CD14-positive monocyte (primary cell): ENCODE results near the gene ITGB2. TPM values are rescaled to one million over a fixed set of nuclear protein-coding genes. Genes with fewer than 3 reads are reported as not detected.

Source experiments
- DNase-seq, 3 donors: peaks; one replicate each; pipeline ENCODE4 v3.0.0-alpha.2; 2011 to 2022
- H2AFZ ChIP-seq: 2 replicates; pipeline ENCODE4 v1.6.0; 2012; ENCODE audit warnings: mild to moderate bottlenecking, low read depth, low read length, inconsistent platforms; ENCODE audit not compliant: insufficient read depth, poor library complexity, severe bottlenecking
- H3K27ac ChIP-seq, 2 donors: 1 replicate in 1 of 2; 2 replicates in 1 of 2; pipeline ENCODE4 v1.5.1; 2012 to 2013; ENCODE audit warnings: low read length in 2 of 2, control low read depth in 1 of 2, inconsistent platforms in 1 of 2, low read depth in 1 of 2, mild to moderate bottlenecking in 1 of 2
- H3K27me3 ChIP-seq, 2 donors: one replicate each; pipeline versions ENCODE4 v1.6.0 to v1.6.1; 2011 to 2013; ENCODE audit warnings: low read length in 2 of 2; ENCODE audit not compliant: control insufficient read depth in 2 of 2, insufficient read depth in 2 of 2
- H3K36me3 ChIP-seq, 2 donors: replicated peaks in 1 of 2; 1 replicate in 1 of 2; 2 replicates in 1 of 2; pipeline versions ENCODE4 v1.5.1 to v1.6.1; 2012 to 2013; ENCODE audit warnings: low read length in 2 of 2, control low read depth in 1 of 2, inconsistent platforms in 1 of 2, mild to moderate bottlenecking in 1 of 2; ENCODE audit not compliant: insufficient read depth in 2 of 2, control insufficient read depth in 1 of 2
- H3K4me1 ChIP-seq, 2 donors: 1 replicate in 1 of 2; 2 replicates in 1 of 2; pipeline versions ENCODE4 v1.5.1 to v1.6.1; 2012 to 2013; ENCODE audit warnings: low read length in 2 of 2, control low read depth in 1 of 2, inconsistent platforms in 1 of 2, mild to moderate bottlenecking in 1 of 2, moderate library complexity in 1 of 2; ENCODE audit not compliant: insufficient read depth in 2 of 2, control insufficient read depth in 1 of 2
- H3K4me2 ChIP-seq: replicated peaks from 2 replicates; pipeline ENCODE3; 2012; ENCODE audit warnings: low read length, moderate library complexity, mild to moderate bottlenecking; ENCODE audit not compliant: poor library complexity, severe bottlenecking; ENCODE audit errors: extremely low read depth
- H3K4me3 ChIP-seq, 3 experiments: fragments of 200-600 bp in 1 of 3; sonication (generic) in 1 of 3; replicated peaks in 1 of 3; 1 replicate in 2 of 3; 2 replicates in 1 of 3; pipeline ENCODE4 v1.5.1; 2011 to 2013; ENCODE audit warnings: low read length in 3 of 3, mild to moderate bottlenecking in 3 of 3, control low read depth in 2 of 3, low read depth in 2 of 3, inconsistent platforms in 1 of 3, moderate library complexity in 1 of 3
- H3K79me2 ChIP-seq: 2 replicates; pipeline ENCODE4 v1.6.0; 2012; ENCODE audit warnings: mild to moderate bottlenecking, control low read depth, inconsistent platforms, low read length, moderate library complexity; ENCODE audit not compliant: insufficient read depth
- H3K9ac ChIP-seq: 2 replicates; pipeline ENCODE4 v1.6.0; 2017; ENCODE audit warnings: low read length, mild to moderate bottlenecking; ENCODE audit not compliant: insufficient read depth, poor library complexity, severe bottlenecking
- H3K9me3 ChIP-seq, 2 donors: replicated peaks in 1 of 2; 1 replicate in 1 of 2; 2 replicates in 1 of 2; pipeline versions ENCODE4 v1.5.1 to v1.6.1; 2012 to 2013; ENCODE audit warnings: low read length in 2 of 2, control low read depth in 1 of 2; ENCODE audit not compliant: control insufficient read depth in 1 of 2, insufficient read depth in 1 of 2
- H4K20me1 ChIP-seq: 2 replicates; pipeline ENCODE4 v1.6.0; 2012; ENCODE audit warnings: mild to moderate bottlenecking, low read length, control low read depth, moderate library complexity; ENCODE audit not compliant: insufficient read depth
- H3K27ac Mint-ChIP-seq, 7 donors: one replicate each; pipeline ENCODE4 v1.8.0; 2020; ENCODE audit warnings: mild to moderate bottlenecking in 7 of 7, mixed read lengths in 7 of 7, moderate library complexity in 6 of 7, inconsistent platforms in 2 of 7
- H3K27me3 Mint-ChIP-seq, 3 donors: one replicate each; pipeline ENCODE4 v1.8.0; 2021 to 2022; ENCODE audit warnings: low read depth in 3 of 3, mild to moderate bottlenecking in 3 of 3, mixed read lengths in 3 of 3, moderate library complexity in 3 of 3, inconsistent platforms in 1 of 3
- H3K36me3 Mint-ChIP-seq, 2 donors: one replicate each; pipeline ENCODE4 v1.8.0; 2020; ENCODE audit warnings: mixed read lengths in 2 of 2, inconsistent platforms in 1 of 2, mild to moderate bottlenecking in 1 of 2
- H3K4me1 Mint-ChIP-seq: one replicate; pipeline ENCODE4 v1.8.0; 2020; ENCODE audit warnings: mild to moderate bottlenecking, mixed read lengths
- H3K4me3 Mint-ChIP-seq, 2 donors: one replicate each; pipeline ENCODE4 v1.8.0; 2020; ENCODE audit warnings: mild to moderate bottlenecking in 2 of 2, mixed read lengths in 2 of 2, moderate library complexity in 1 of 2
- H3K9me3 Mint-ChIP-seq, 7 donors: one replicate each; pipeline ENCODE4 v1.8.0; 2020 to 2022; ENCODE audit warnings: mixed read lengths in 7 of 7, mild to moderate bottlenecking in 6 of 7, moderate library complexity in 6 of 7, inconsistent platforms in 2 of 7
- CTCF ChIP-seq: fragments of 200-600 bp; IDR thresholded peaks from one replicate; pipeline ENCODE4 v1.8.0; 2022; ENCODE audit warnings: antibody characterized with exemption, mild to moderate bottlenecking
- WGBS: methylation state at CpG from one replicate; pipeline ENCODE4 v1.1.5; 2013; ENCODE audit warnings: missing lambda C conversion rate; ENCODE audit not compliant: insufficient coverage; 5-methylcytosine and 5-hydroxymethylcytosine counted together
- intact Hi-C, 2 donors: fragments of 100-400 bp; cut with micrococcal nuclease; formaldehyde crosslinking; loops; one replicate each; pipeline versions ENCODE4 v1.15.0 to v1.15.1; 2023
- polyA plus RNA-seq, 3 donors: library from polyadenylated mRNA; depleted of rRNA in 1 of 3; unstranded in 2 of 3; stranded (reverse) in 1 of 3; fragments of 300-500 nt in 2 of 3; fragments of >200 nt in 1 of 3; fragmentation: Illumina TruSeq in 2 of 3; gene quantifications; 1 replicate in 2 of 3; 2 replicates in 1 of 3; pipeline ENCODE4 v1.2.3, GENCODE V29; 2012 to 2021

ITGB2 gene
- polyA plus RNA-seq, 3 donors = 1,470 to 1,628 (median 1,602) TPM

DNA sequence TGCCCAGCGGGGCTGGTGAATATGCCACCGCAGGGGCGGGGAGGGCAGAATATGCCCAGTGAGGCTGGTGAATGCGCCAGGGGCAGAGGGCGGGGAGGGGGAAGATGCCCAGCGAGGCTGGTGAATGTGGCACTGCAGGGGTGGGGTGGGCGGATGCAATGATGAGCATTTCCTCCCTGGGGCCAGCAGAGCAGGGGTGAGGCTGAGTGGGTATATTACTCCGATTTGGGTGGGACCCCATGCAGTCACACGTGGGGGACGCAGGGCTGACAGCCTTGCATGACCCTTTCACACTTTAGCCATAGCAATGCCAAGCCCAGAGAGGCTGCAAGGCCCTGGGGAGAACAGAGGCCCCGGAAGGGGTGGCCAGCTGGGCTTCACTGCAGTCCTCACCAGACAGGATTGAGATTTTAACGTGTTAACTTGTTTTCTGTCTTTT lies 9.9 kb upstream of the ITGB2 start:
- peak overlapping the region; percentile 76 for H3K9ac ChIP-seq
- no peak overlapping the region for H2AFZ ChIP-seq
- peaks cover 0 to 7% (median 3%) of the 10 kb centered on the region in 3 donors for H3K27me3 Mint-ChIP-seq
- TF ChIP-seq CTCF = no peak
- H3K79me2 ChIP-seq = peaks cover 82% of the 10 kb centered on the region
- peak overlapping the region in 2 of 3 experiments; percentile 79 to 81 for H3K4me3 ChIP-seq
- H3K27me3 ChIP-seq = no peaks in the 10 kb centered on the region
- peaks cover 77 to 82% of the 10 kb centered on the region in 2 donors for H3K4me1 ChIP-seq
- peaks cover 71% of the 10 kb centered on the region for H3K4me1 Mint-ChIP-seq
- peak overlapping the region; percentile 81 to 95 for H3K4me3 Mint-ChIP-seq
- peaks cover 0 to 7% of the 10 kb centered on the region in 2 donors for H3K36me3 ChIP-seq
- H3K27ac Mint-ChIP-seq = peak overlapping the region; percentile 86 to 94 (median 91)
- peaks cover 29% of the 10 kb centered on the region for H4K20me1 ChIP-seq
- peak overlapping the region; percentile 76 to 84 for H3K27ac ChIP-seq
- no peaks in the 10 kb centered on the region for H3K9me3 ChIP-seq
- H3K9me3 Mint-ChIP-seq = peaks cover 0 to 1% (median 0%) of the 10 kb centered on the region in 7 donors
- DNase-seq = peak in 1 of 3 donors; percentile 49
- intact Hi-C loops = loop anchor here in 1 of 2 donors (2.0 to 5.0 kb wide), 2 partner anchors 14 to 113 kb away; partner anchors contain the start of gene SUMO3
- WGBS = 7% methylated on average over 10 of the region's 12 CpGs
- peaks cover 7 to 31% of the 10 kb centered on the region in 2 donors for H3K36me3 Mint-ChIP-seq
- H3K4me2 ChIP-seq = peak overlapping the region; percentile 88

DNA sequence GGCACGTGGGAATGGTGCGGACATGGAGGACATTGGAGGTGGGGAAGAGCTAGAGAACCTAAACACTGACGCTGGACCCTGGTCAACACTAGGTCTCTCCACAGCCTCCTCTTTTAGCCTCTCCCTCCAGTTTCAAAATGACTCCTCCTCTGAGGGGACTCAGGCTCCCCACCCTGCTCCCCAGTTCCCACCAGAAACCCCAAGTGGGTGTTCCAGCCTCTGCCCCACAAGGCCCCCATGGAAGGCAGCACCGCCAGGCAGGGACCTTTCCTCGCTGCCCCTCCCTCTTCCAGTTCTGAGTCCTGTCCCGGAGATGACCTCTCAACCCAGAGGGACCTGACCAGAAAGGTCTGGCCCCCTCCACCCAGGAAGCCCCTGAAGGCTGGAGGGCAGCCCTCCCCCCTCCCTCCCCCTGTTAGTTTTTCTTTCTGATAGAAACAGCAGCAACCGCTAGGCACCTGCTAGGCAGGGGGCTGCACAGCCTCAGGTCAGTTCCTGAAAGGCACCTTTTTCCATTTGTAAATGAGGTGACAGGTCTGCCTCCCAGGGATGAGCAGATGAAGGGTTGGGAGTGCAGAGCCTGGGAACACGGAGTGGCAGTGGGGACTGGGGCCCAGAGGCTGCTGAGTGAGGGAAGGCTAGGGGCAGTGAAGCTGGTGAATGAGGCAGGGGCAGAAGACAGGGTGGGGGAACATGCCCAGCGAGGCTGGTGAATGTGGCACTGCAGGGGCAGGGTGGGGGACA lies 9.3 kb upstream of the ITGB2 start:
- H3K79me2 ChIP-seq = peaks cover 78% of the 10 kb centered on the region
- H3K9ac ChIP-seq = peak overlapping the region; percentile 29

More for the DNA sequence above, 9.3 kb upstream of the ITGB2 start:
- peak overlapping the region; percentile 86 to 94 (median 91) for H3K27ac Mint-ChIP-seq
- intact Hi-C loops = loop anchor here (2.0 to 5.0 kb wide), 3 partner anchors 13 to 113 kb away; partner anchors contain the start of gene SUMO3 (in 1 of the 2)
- H3K36me3 ChIP-seq = peaks cover 0 to 7% of the 10 kb centered on the region in 2 donors
- DNase-seq = no peak
- peak overlapping the region; percentile 88 for H3K4me2 ChIP-seq
- H3K27me3 ChIP-seq = no peaks in the 10 kb centered on the region
- peaks cover 82 to 88% of the 10 kb centered on the region in 2 donors for H3K4me1 ChIP-seq
- no peak overlapping the region for H2AFZ ChIP-seq
- peaks cover 0 to 7% (median 3%) of the 10 kb centered on the region in 3 donors for H3K27me3 Mint-ChIP-seq
- peak overlapping the region; percentile 81 to 95 for H3K4me3 Mint-ChIP-seq
- peak overlapping the region in 1 of 3 experiments; percentile 81 for H3K4me3 ChIP-seq
- TF ChIP-seq CTCF = no peak
- no peaks in the 10 kb centered on the region for H3K9me3 ChIP-seq
- WGBS = 78% methylated on average over 7 of the region's 9 CpGs
- peaks cover 77% of the 10 kb centered on the region for H3K4me1 Mint-ChIP-seq
- H4K20me1 ChIP-seq = peaks cover 23% of the 10 kb centered on the region
- peaks cover 0 to 3% (median 0%) of the 10 kb centered on the region in 7 donors for H3K9me3 Mint-ChIP-seq
- H3K27ac ChIP-seq = peak overlapping the region; percentile 76 to 84
- H3K36me3 Mint-ChIP-seq = peaks cover 7 to 26% of the 10 kb centered on the region in 2 donors
